ENCODE measurements around the gene SPTLC1. TPM values are rescaled to one million over a fixed set of nuclear protein-coding genes. Genes with fewer than 3 reads are reported as not detected.

SPTLC1 gene
- total RNA-seq, 6 experiments from 2014 or later: 12.4 to 25.3 (median 19.3) TPM

- peaks cover 0 to 39% (median 7%) of the 10 kb centered on the region in 4 donors for H3K36me3 ChIP-seq
Measured at GRCh38 chr9:92036411-92036746, 78.8 kb downstream of the SPTLC1 start.

DNA sequence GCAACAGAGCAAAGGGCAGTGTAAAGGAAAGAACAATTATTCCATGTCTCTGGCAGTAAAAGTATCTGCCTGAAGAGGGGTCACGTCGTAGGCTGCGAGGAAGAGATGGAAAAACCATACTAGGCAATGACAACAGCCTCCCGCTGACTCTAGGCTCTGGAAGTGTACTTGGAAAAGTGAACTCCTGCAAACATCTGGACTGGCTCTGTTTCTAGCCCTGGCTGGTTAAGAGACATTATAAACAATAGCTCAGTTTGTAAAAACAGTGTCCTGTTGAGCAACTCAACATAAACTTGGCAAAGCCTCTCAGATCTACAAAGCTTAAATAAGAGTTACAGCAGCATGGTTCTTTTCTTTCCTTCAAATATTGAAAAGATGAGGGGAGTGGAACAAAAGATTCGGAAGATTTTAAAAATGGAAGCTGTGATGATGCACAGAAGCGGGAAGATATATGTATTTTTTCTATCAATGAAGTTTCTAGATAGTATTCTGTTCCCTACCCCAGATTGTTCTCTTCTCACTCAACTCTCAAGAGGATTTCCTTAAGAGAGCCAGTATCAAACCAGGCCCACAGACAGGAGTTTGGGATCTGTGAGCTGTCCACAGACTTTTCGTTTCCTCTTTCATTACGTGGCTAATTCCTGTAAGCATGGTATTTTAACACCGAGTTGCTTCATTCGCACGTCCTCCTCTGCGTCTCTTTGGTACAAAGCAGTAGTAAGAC, 79.4 kb downstream of the SPTLC1 start:
- H3K27me3 ChIP-seq: no peaks in the 10 kb centered on the region
- TF ChIP-seq CTCF (IDR thresholded peaks at IDR 0.05) (no peak), POLR2A (IDR thresholded peaks at IDR 0.05) (no peak)
- H3K36me3 ChIP-seq: peaks cover 0 to 39% (median 7%) of the 10 kb centered on the region in 4 donors
- no peak overlapping the region for H3K4me3 ChIP-seq
- DNase-seq (no peak), ATAC-seq (peak in 2 of 4 donors; percentile 10 to 47)
- 75% methylated on average over 12 of the region's 12 CpGs for WGBS (ENCODE audit: insufficient coverage, low coverage, low lambda C conversion rate, missing lambda C conversion rate)
- H3K4me1 ChIP-seq: no peaks in the 10 kb centered on the region
- intact Hi-C loops (cut with DNase I): no loop called here
- H3K27ac ChIP-seq: no peak overlapping the region
- H3K9me3 ChIP-seq: no peaks in the 10 kb centered on the region

More at GRCh38 chr9:92036411-92036746, 78.8 kb downstream of the SPTLC1 start:
- Histone ChIP-seq H3K4me3 (no peak overlapping the region), H3K9me3 (no peaks in the 10 kb centered on the region), H3K27ac (no peak overlapping the region), H3K27me3 (no peaks in the 10 kb centered on the region), H3K4me1 (no peaks in the 10 kb centered on the region)
- WGBS (ENCODE audit: insufficient coverage, low coverage, low lambda C conversion rate, missing lambda C conversion rate): 100% methylated on average over 5 of the region's 5 CpGs
- DNase-seq (no peak), ATAC-seq (no peak)
- intact Hi-C loops (cut with DNase I): no loop called here
- TF ChIP-seq POLR2A (IDR thresholded peaks at IDR 0.05) (no peak), CTCF (IDR thresholded peaks at IDR 0.05) (no peak)

DNA sequence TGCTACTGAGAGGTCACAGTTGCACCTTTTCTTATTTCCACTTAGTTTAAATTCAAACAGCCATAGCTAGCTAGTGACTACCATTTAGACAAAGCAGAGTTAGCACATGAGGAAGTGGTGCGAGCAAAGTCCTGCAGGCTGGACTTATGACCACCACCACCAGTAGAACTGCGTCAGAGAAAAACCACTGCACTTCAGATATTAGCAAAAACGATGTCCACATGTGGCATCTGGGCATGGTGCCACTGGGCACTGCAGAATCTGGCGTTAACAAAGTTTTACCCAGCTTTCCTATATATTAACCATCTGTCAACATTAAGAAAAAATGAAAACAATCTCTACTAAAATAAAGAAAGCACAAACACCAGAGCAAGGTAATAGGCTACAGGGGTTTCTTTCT, 80.1 kb downstream of the SPTLC1 start:
- H3K36me3 ChIP-seq: peaks cover 0 to 39% (median 7%) of the 10 kb centered on the region in 4 donors
- DNase-seq: no peak
- intact Hi-C loops (cut with DNase I): no loop called here
- no peak overlapping the region for H3K27ac ChIP-seq
- H3K9me3 ChIP-seq: no peaks in the 10 kb centered on the region
- no peaks in the 10 kb centered on the region for H3K27me3 ChIP-seq
- no peak overlapping the region for H3K4me3 ChIP-seq
- no peaks in the 10 kb centered on the region for H3K4me1 ChIP-seq
- TF ChIP-seq CTCF (IDR thresholded peaks at IDR 0.05): no peak
- TF ChIP-seq POLR2A (IDR thresholded peaks at IDR 0.05): no peak
- ATAC-seq: no peak
- WGBS (ENCODE audit: insufficient coverage, low coverage, low lambda C conversion rate, missing lambda C conversion rate): 88% methylated on average over 4 of the region's 4 CpGs

DNA sequence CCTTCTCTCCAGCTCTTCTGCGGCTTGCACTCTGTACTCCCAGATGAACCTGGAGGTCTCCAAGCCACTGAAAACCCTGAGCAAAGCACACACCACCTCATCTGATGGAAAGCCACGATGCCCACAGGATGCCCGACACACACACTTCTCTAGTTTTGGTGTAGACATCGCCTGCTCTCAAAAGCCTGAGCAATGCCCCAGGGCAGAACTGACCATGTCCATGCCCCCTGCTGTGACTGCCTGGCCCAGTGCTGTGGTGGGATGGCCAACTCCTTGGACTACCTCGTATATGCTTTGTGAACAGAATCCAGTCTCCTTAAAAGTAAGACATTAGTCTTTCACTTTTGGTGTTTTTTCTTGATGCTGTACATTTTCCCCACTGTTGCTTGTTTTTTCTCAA, 81.2 kb downstream of the SPTLC1 start:
- Histone ChIP-seq H3K27ac (no peak overlapping the region), H3K4me3 (no peak overlapping the region), H3K4me1 (no peaks in the 10 kb centered on the region), H3K9me3 (no peaks in the 10 kb centered on the region), H3K27me3 (no peaks in the 10 kb centered on the region), H3K36me3 (peaks cover 0 to 39% (median 7%) of the 10 kb centered on the region in 4 donors)
- 100% methylated on average over 1 of the region's 5 CpGs for WGBS (ENCODE audit: insufficient coverage, low coverage, low lambda C conversion rate, missing lambda C conversion rate)
- ATAC-seq (no peak), DNase-seq (no peak)
- no peak for TF ChIP-seq POLR2A (IDR thresholded peaks at IDR 0.05)
- no peak for TF ChIP-seq CTCF (IDR thresholded peaks at IDR 0.05)
- intact Hi-C loops (cut with DNase I): no loop called here
